ENCODE data around the gene GMPR.
"Not testable (repeated sequence)": the region's sequence is repeated elsewhere in the genome, so short reads cannot be mapped to it uniquely, and the experiment has no call there.

The GMPR gene

DNA sequence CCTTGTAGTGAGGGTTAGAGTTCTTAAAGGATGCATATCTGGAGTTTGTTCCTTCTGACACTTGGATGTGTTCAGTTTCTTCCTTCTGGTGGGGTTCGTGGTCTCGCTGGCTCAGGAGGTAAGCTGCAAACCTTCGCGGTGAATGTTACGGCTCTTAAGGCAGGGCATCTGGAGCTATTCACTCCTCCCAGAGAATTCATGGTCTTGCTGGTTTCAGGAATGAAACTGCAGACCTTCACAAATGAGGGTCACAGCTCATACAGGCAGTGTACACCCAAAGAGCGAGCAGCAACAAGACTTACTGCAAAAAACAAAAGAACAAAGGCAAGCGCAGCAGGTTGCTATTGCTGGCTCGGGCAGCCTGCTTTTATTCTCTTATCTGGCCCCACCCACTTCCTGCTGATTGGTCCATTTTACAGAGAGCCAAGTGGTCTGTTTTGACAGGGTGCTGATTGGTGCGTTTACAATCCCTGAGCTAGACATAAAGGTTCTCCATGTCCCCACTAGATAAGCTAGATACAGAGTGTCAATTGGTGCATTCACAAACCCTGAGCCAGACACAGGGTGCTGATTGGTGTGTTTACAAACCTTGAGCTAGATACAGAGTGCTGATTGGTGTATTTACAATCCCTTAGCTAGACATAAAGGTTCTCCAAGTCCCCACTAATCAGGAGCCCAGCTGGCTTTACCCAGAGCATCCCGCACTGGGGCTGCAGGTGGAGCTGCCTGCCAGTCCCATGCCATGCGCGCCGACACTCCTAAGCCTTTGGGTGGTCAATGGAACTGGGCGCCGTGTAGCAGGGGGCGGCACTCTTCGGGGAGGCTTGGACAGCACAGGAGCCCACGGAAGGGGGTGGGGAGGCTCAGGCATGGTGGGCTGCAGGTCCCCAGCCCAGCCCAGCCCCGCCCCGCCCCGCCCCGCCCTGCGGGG, 12.0 kb upstream of the GMPR start:
- DNase-seq, result not testable (repeated sequence)

DNA sequence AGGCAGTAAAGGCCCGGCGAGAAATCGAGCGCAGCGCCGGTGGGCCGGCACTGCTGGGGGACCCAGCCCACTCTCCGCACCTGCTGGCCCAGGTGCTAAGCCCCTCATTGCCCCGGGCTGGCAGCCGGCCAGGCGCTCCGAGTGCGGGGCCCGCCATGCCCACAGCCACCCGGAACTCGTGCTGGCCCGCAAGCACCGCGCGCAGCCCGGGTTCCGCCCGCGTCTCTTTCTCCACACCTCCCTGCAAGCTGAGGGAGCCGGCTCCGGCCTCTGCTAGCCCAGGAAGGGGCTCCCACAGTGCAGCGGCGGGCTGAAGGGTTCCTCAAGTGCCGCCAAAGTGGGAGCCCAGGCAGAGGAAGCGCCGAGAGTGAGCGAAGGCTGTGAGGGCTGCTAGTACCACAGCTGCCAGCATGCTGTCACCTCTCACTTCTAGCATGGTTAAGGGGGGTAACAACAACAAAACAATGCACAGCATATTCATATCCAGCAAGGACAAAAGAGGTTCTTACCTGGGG, 11.3 kb upstream of the GMPR start:
- DNase-seq, result no peak

DNA sequence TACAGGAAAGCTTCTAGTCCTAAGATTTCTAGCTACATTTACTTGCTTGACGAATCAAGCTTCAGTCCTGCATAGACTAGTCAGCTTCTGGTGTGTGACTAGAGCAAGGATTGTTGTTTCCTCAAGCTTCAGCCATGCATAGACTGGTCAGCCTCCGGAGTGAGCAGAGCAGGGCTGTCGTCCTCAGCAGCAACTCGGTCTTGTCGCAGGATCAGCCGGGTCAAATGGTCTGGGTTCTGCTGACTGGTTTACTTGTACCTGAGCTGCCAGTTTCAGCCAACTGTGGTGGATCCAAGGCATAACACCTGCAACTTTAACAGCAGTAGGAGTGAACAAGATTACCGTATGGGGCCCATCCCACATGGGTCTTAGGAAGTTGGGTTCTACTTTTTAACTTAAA, 10.8 kb upstream of the GMPR start:
- DNase-seq, result no peak

DNA sequence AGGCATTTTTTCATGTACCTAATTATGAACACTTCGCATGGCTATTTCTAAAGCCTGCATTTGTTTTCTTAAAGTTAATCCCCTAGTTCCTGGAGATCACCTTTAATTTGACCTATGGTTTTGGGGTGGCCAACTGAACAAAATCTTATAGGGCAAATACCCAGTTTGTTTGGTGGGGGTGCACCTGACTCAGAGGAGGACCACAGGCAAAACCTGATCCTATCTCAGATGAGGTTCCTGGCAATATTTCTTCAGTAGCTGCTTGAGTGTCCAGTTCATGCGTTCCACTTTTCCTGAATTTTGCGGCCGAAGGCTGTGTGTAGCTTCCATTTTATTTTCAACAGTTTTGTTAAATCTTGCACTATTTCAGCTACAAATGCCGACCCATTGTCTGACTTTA, 10.3 kb upstream of the GMPR start:
- no peak for DNase-seq

DNA sequence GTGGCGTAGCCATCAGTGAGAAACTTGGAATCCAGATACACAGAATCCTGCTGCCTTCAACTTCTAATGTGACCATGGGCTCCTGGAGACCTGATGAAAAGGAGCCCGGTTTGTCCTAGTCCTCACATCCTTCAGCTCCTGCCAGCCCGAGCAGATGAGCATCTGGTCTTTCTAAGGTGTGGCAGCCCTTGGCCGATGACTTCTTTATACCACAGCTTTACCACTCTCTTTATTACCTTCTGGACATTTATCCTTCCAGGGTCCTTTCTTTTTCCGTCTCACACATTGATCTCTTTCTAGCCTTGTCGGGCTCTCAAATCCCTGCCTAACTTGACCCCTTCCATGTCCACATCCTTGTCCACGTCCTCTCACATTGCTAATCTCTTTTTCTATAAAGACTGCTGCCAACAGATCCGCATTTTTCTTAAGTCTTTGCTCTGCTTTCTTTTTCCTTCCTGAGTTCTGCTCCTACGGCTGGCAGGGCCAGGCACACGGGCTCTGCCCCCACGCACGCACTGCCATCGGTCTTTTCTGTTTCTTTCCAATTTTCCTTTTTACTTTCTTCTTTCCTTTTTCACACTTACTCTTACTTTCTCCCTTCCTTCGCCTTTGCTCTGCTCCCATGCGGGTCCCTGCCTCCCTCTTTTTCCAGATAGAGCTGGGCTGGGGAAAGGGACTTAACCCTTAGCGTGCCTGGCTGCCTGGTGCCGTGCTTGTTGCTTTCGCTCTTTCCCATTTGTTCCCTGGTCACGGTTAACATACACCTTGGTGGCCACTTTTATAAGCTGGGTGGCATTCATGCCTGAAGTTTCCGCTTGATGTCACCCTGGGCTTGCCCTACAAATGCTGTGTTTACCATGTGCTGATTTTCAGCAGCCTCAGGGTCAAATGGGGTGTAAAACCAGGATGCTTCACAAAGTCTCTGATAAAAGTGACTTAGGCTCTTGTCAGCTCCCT, 9.4 kb upstream of the GMPR start:
- no peak for DNase-seq

DNA sequence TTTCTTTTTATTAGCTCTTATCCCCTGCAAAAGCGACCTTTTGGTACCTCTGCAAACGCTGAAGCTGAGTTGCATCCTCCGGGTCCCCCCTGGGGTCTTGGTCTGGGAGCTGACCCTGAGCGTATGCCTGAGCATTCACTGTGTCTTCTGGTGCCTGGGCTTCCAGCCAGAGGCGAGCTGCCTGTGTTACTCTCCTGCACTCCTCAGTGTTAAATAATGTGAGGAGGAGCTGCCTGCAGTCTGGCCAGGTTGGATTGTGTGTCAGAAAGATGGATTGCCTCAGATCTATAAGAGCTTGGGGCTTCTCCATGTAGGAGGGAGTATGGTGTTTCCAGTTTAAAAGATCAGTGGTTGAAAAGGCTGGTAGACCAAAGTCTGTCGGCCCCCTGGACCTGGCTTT, 8.7 kb upstream of the GMPR start:
- no peak for DNase-seq

DNA sequence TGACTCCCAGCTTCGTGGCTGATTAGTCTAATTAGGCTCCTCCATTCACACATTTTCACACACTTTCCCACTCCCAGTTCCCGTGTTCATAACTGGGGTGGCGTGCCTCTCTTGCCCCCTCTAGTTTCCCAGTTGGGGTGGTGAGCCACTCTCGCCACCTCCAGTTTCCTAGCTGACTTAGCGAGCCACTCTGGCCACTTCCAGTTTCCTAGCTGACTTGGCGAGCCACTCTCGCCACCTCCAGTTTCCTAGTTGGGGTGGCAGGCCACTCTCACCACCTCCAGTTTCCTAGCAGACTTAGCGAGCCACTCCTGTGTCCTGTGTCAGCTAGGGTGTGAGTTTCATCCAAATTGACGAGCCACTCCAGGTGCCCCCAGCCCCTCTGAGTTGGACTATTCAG, 7.4 kb upstream of the GMPR start:
- DNase-seq, result no peak

DNA sequence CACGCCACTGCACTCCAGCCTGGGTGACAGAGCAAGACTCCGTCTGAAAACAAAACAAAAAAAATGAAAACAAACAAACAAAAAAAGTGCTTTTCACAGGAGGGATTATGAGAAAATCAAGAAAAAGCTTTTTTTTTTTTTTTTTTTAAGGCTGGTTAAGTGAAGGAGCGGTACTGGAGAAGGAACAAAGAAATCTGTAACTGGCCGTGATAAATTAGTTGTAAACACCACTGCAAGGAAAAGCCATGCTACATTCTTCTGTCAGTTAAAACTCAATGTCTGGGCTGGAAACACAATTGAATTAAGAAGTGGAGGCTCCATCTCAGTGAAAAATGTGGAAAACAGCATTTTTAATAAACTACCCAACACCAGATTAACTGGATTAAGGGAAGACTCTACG, 6.3 kb upstream of the GMPR start:
- DNase-seq, result no peak

DNA sequence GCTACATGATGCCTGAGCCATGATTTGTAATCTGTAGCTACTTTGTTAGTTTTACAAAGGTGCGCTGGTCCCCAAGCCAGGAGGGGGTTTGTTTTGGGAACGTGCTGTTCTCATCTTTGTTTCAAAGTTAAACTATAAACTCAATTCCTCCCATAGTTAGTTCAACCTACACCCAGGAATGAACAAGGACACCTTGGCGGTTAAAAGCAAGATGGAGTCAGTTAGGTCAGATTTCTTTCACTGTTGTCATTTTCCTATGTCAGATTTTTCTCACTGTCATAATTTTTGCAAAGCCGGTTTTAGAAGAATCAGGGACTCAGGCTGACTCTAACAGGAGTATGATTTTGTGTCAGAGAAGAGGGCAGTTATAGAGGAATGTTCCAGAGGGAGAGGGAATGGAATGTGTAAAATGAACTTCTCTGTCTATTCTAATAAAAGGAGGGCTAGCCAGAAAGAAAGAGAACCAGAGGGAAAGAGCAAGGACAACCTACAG, 2.3 kb upstream of the GMPR start:
- DNase-seq, result no peak

DNA sequence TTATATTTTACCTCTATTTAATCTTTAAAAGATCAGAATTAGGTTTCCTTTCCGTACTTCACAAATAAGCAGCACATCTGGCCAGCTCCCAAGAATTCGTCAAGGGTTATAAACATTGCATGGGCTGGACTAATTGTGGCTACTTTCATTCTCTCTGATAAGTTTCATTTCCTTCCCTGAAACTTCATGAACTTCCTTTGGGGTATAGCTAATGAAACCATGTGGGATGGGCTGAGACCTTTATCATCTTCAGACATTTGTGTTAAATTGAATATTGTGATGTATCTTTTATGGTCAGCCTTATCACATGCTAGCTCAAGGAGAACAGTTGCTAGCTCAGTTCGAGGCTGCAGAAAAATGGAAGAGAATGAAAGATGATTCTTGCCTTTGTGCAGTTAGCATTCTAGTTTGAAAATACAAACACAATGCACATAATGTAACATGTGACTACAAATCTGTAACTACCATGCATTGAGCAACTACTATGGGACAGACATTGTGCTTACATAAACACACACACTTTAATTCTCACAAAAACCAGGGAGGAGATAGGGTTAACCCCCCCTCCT, 1.7 kb upstream of the GMPR start:
- no peak for DNase-seq

DNA sequence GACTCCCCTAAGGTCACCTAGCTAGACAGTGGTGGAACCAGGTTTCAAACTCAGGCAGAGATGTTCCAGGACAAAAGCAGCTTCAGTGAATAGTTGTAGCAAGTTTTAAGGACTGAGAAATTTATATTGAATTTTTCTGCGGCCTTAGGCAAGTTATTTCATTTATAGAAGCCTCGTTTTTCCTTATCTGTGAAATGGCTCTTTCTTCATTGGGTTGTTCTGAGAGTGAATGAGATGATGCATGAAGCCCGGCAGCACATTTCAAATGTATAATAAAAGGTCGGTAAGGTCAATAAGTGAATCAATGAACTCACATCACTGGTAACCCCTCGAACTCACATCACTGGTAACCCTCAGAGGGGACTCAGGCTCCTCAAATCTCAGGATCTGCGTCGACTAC, 1.1 kb upstream of the GMPR start:
- DNase-seq, result no peak

DNA sequence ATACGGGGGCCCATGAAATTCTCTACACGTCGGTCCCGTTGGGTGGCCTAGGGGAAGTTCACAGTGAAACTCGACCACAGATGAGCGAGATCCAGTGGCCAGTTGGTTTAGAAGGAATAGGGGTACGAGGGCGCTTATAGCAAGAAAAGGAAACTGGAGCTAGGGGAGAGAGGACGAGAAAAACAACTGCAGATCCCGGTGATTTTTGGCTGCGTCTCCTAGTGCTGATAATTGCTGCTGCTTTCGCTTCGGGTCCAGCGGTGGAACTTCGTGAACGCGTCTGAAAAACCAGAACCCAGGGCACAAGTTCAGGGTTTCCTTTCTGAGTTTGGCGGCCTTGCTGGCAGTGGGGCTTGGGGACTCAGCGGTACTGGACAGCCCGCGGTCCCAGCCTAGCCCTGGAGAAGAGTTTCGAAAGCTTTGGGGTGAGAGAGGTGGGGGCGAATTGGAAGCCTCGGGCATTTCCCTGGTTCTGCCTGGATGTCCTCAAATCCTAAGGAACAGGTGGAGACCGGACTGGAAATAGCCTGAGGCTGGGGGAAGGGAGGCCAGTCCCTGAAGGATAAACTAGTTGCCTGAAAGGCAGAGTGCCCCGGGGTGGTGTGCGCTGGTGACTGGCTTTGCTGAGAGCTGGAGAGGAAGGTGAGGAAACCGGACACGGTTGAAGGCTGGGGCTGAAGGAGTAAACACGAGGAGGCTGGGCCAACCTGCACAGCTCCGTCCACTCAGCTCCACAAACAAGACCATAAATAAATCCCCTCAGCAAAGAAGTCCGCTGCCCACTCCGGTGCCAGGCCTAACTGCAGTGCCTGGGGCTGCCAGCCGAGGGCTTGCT, 793 bp downstream of the GMPR start:
- DNase-seq, result no peak

DNA sequence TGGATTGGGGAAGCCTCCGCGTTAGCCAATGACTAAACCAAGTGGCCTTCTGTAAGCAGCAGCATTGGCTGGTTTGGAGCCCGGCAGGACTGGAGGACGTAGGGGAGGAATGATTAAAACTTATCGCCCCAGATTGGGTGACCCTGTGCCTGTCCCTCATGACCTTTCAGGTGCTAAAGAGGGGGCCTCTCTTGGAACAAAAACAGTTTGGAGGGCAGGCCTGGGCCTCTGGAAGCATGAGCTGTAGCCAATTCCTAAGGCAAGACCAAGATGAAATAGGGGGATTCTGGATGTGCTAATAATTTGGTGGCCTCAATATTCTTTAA, 1.4 kb downstream of the GMPR start:
- DNase-seq, result no peak

DNA sequence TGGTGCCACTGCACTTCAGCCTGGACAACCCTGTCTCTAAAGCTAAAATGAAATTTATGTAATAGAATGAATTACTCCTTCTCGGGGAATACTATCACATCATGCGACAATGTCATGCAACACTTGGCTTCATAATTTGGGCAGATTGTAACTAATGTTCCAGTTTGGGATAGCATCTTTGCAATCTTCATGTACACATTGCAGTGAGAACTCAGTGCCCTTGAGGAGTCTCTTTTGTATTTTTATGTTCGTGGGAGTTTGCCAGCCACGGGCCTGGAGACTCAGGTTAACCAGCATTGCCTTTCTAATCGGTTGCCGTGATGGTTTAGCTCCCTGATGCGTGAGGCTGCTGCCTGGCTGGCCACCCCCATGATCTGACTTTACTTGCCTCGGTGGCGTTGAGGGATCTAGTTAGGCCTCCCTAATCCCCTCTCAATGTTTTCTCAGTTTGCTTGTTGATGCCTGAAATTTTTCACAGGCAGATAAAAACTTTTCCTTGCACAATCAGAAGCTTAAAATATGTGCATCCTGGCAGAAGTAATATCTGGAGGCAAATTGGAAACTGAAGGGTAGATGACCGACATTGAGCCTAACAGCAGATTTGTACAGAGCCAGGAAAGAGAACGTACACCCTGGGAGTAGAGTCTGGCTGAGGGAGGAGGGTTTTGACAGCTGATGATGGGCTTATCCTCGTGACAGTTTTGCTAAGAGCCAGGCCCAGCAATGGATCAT, 2.4 kb downstream of the GMPR start:
- no peak for DNase-seq

DNA sequence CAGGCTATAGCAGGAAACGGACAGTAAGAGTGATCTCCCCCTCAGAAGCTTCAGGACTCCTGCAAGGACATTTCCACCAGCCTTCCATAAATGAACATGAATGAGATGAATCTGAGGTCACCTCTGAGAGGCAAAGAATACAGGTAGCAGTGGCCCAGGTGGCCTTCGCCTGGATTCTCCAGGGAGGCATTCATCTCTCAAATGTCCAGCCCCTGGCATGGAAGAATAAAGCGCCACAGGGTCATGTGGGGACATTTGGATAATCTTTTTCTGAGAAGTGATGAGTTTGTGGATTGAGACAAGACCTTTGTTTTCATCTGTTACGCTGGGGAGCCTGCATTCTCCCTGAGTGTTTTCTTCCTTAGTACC, 2.9 kb downstream of the GMPR start:
- DNase-seq, result no peak

DNA sequence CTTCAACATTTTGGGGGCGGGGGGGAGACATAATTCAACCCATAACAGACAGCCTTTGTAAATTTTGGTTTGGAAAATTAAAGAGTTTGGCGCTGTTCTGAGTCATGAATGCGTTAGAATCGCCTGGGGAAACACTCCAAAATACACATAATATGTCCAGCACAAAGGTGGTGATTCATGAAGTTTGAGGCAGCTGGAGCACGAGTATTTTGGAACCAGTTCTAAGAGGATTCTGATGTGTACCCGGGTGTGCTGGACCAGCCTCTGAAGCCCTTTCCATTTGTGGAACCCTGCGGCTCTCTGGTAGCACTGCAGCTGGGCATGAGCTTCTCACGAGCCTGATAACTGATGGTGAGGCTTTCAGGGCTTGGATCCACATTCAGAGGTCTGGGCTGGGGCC, 4.7 kb downstream of the GMPR start:
- DNase-seq, result no peak

DNA sequence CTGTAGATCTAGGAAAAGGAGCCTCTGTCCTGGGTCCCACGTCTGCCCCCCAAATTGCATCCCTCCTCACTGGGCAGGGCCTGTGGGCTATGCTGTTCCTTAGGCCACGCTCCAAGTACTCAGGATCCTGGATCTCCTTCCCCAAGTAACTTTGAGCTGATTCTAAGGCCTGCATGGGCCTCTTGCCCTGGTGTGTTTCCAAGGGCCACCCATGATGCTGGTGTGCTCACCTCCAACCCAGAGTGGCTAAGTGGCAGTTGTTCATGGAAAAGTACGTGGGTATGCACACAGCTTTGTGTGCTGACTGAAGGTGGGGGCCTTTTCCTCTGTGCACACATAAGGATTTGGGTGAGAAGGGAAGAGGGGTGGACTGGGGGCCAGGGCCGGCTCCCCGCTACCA, 5.3 kb downstream of the GMPR start:
- no peak for DNase-seq

DNA sequence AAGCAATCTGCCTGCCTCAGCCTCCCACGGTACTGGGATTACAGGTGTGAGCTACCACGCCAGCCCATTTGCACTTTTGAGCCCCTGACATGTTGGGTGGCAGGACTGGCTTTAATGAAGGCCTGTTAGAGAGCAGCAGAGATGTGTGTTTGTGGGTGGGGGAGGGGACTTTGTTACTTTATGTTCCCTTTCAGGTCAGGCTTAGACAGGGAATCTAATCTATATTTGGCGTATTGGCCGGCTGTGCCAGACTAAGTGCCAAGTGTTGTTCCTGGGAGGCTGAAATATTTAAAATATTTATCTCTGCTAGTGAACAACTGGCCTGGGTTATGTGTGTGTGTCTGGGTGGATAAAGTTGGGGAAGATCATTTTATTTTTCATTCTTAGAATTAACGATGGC, 6.1 kb downstream of the GMPR start:
- DNase-seq, result no peak

DNA sequence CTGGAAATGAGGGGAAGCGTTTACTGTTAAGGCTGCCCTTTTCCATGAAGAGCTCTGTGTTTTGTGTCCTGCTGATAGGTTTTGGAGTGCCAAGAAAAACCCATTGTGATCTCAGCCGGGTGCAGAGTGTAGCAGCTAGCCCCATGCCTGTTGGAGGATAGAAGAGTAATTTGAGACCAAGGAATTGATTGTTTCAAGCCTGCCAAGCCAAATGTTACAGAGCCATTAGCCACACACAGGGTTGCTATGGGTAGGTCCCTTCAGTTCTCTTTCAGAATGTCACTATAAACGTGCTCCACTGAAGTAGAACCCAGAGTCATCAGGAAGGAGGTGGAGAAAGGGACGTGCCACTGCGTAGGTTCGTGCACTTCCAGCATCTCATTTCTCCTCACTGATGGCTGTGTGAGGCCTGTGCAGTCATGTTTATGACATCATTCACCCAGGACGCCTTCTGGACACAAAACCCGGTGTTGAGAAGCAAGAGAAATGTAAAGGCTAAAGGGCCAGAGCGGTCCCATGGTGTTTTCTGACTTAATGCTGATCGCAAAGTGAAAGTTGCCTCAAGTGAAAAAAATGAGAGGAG, 6.6 kb downstream of the GMPR start:
- no peak for DNase-seq

DNA sequence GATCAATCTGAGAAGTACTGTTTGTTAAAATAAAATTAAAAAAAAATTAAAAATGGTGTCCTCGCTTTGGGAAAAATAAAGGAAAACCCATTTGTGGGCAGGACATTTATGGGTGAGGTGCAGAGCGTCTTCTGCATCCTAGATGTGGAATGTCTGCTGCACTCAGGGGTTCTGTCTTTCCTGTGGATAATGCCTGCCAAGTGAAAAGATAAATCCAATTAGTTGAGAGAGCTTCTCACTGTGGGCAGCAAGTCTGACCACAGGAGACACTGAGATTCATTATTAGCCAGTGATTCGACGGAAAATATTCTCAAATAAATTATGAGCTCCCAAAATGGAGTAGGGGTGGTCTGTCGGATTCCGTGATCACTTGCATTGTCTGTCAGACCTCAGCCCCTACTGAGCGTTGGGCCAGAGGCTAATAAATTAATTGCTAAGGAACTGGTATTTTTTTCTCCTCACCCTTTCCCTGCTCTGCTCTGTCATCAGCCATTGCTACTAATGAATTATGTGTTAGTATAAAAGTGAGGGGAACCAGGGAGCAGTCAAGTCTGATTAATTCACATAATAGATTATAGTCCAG, 10.0 kb downstream of the GMPR start:
- no peak for DNase-seq

DNA sequence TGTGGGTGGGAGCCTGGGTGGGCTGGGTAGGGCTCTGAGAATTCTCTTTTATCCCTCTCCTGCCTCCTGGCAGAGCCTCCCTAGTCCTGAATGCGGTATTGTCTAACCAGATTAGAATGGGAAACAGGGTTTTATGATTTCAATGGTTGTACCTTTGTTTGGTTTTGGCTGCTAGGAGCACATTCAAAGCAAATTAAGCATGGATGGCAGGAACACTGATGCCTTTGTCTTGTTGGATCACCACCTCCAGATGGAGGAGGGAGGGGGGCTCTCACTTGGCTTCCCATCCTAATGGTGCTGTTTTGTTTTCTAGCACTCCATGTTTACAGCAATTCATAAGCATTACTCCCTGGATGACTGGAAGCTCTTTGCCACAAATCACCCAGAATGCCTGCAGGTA, 11.6 kb downstream of the GMPR start:
- DNase-seq, result no peak
